Duodenal mucosa (tissue), 2 donors: Measurements from ENCODE around the gene TMEFF1.
A peak's percentile ranks its signal among the peaks of the same experiment; 100 is the strongest.

Source experiments
- H3K27ac ChIP-seq: one replicate; pipeline ENCODE4 v1.7.0; 2013; ENCODE audit warnings: low read depth, low read length
- H3K27me3 ChIP-seq, 2 donors: one replicate each; pipeline ENCODE4 v1.7.0; 2013; ENCODE audit warnings: low read length in 2 of 2, control low read depth in 1 of 2; ENCODE audit not compliant: insufficient read depth in 2 of 2, control insufficient read depth in 1 of 2
- H3K36me3 ChIP-seq, 2 donors: one replicate each; pipeline ENCODE4 v1.7.0; 2013; ENCODE audit warnings: low read length in 2 of 2, control low read depth in 1 of 2; ENCODE audit not compliant: insufficient read depth in 2 of 2, control insufficient read depth in 1 of 2
- H3K4me1 ChIP-seq, 2 donors: one replicate each; pipeline ENCODE4 v1.7.0; 2013; ENCODE audit warnings: low read length in 2 of 2, control low read depth in 1 of 2; ENCODE audit not compliant: insufficient read depth in 2 of 2, control insufficient read depth in 1 of 2
- H3K4me3 ChIP-seq, 2 donors: one replicate each; pipeline ENCODE4 v1.7.0; 2013; ENCODE audit warnings: low read length in 2 of 2, low read depth in 1 of 2
- H3K9ac ChIP-seq, 2 donors: one replicate each; pipeline ENCODE4 v1.7.0; 2013; ENCODE audit warnings: low read length in 2 of 2, low read depth in 1 of 2
- H3K9me3 ChIP-seq, 2 donors: one replicate each; pipeline ENCODE4 v1.7.0; 2013; ENCODE audit warnings: low read length in 2 of 2, control low read depth in 1 of 2; ENCODE audit not compliant: control insufficient read depth in 1 of 2

The TMEFF1 gene

GRCh38 chr9:100472788-100473275, at the start of gene TMEFF1:
Gene TMEFF1, plus strand, starts transcription at chr9:100473149. Its CDS starts 396 bp downstream, at chr9:100473545.
- Histone ChIP-seq H3K9me3 (no peaks in the 10 kb centered on the region), H3K9ac (no peak within 1 kb of the TSS), H3K27ac (no peak within 1 kb of the TSS)

GRCh38 chr9:100425758-100426157, 47.2 kb upstream of the TMEFF1 start:
- no peaks in the 10 kb centered on the region for H3K27me3 ChIP-seq
- no peaks in the 10 kb centered on the region for H3K36me3 ChIP-seq
- no peak overlapping the region for H3K9ac ChIP-seq
- no peak overlapping the region for H3K4me3 ChIP-seq
- H3K4me1 ChIP-seq = peaks cover 11 to 16% of the 10 kb centered on the region in 2 donors
- H3K9me3 ChIP-seq = no peaks in the 10 kb centered on the region
- no peak overlapping the region for H3K27ac ChIP-seq

More at GRCh38 chr9:100472788-100473275, at the start of gene TMEFF1:
- Histone ChIP-seq H3K4me1 (no peaks in the 10 kb centered on the region), H3K4me3 (peak within 1 kb of the TSS; percentile 47 to 61), H3K27me3 (peaks cover 10 to 19% of the 10 kb centered on the region in 2 donors), H3K36me3 (no peaks in the 10 kb centered on the region)

DNA sequence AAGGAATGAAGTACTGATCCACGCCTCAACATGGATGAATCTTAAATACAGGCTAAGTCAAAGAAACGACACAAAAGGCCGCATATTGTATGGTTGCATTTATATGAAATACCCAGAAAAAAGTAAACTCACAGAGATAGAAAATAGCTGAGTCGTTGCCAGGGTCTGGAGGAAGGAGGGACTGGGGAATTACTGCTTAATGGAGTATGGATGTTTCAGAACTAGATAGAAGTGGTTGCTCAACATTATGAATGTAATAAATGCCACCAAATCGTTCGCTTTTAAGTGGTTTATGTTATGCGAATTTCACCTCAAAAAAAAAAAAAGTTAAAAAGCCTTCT, 46.8 kb upstream of the TMEFF1 start:
- Histone ChIP-seq H3K9me3 (no peaks in the 10 kb centered on the region), H3K9ac (peak overlapping the region; percentile 40 to 76), H3K4me1 (peaks cover 11 to 16% of the 10 kb centered on the region in 2 donors), H3K27ac (no peak overlapping the region), H3K4me3 (peak overlapping the region; percentile 85 to 87), H3K36me3 (no peaks in the 10 kb centered on the region), H3K27me3 (no peaks in the 10 kb centered on the region)

- peak within 1 kb of the TSS; percentile 73 for H3K27ac ChIP-seq
- peaks cover 11 to 16% of the 10 kb centered on the region in 2 donors for H3K4me1 ChIP-seq
- H3K9me3 ChIP-seq = no peaks in the 10 kb centered on the region
- no peaks in the 10 kb centered on the region for H3K27me3 ChIP-seq
- no peaks in the 10 kb centered on the region for H3K36me3 ChIP-seq
- H3K4me3 ChIP-seq = peak within 1 kb of the TSS; percentile 85 to 87
- peak within 1 kb of the TSS; percentile 48 to 76 for H3K9ac ChIP-seq
These were observed 46.2 kb upstream of the TMEFF1 start, which contains the start of gene MSANTD3 for GRCh38 chr9:100426530-100427365. Gene MSANTD3, plus strand, starts transcription at chr9:100427143. Its CDS starts 14,796 bp downstream, at chr9:100441939.

GRCh38 chr9:100427366-100428263, 45.3 kb upstream of the TMEFF1 start:
- Histone ChIP-seq H3K36me3 (no peaks in the 10 kb centered on the region), H3K9ac (peak overlapping the region; percentile 48 to 65), H3K4me3 (peak overlapping the region; percentile 71 to 84), H3K4me1 (peaks cover 11 to 16% of the 10 kb centered on the region in 2 donors), H3K27me3 (no peaks in the 10 kb centered on the region), H3K27ac (peak overlapping the region; percentile 73), H3K9me3 (no peaks in the 10 kb centered on the region)

DNA sequence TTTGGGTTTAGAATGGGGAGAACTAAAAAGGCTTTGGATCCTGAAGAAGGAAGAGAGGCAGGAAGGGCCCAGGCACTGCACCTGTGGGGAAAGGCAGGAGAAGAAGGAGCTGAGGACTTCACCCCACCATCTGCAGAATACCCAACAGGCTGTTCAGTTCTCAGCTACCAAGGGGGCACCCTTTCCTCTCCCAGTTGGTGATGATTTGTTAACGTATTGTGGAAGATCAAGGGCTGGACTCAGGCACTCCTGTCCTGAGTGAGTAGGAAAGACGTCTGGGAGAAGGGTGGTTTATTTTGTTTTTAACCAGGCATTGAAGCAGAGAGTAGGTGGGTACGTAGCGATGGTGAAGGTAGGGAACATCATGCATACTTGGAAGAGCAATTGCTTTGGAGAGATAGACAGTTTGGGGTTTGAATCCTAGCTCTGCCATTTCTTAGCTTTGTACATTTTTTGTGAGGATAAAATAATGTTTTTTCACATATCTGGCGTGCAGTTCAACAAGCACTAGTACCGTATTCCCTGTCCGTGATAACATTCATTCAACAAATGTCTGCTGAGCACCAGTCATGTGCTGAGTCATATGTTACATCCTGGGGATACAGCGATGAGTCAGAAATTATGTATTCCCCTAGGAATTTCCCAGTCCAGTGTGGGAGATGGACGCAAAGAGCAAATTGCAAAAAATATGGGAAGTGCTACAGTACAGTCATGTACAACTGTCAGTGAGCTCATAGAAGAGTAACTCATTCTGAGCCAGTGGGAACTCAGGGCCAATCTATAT, 43.9 kb upstream of the TMEFF1 start:
- H3K27ac ChIP-seq = peak overlapping the region; percentile 12
- H3K36me3 ChIP-seq = no peaks in the 10 kb centered on the region
- H3K4me3 ChIP-seq = no peak overlapping the region
- H3K9ac ChIP-seq = no peak overlapping the region
- no peaks in the 10 kb centered on the region for H3K9me3 ChIP-seq
- H3K4me1 ChIP-seq = peaks cover 11 to 16% of the 10 kb centered on the region in 2 donors
- H3K27me3 ChIP-seq = no peaks in the 10 kb centered on the region

GRCh38 chr9:100430286-100430940, 42.5 kb upstream of the TMEFF1 start:
- Histone ChIP-seq H3K9me3 (no peaks in the 10 kb centered on the region), H3K4me1 (peaks cover 11 to 16% of the 10 kb centered on the region in 2 donors), H3K9ac (no peak overlapping the region), H3K36me3 (no peaks in the 10 kb centered on the region), H3K27ac (no peak overlapping the region), H3K4me3 (no peak overlapping the region), H3K27me3 (no peaks in the 10 kb centered on the region)

DNA sequence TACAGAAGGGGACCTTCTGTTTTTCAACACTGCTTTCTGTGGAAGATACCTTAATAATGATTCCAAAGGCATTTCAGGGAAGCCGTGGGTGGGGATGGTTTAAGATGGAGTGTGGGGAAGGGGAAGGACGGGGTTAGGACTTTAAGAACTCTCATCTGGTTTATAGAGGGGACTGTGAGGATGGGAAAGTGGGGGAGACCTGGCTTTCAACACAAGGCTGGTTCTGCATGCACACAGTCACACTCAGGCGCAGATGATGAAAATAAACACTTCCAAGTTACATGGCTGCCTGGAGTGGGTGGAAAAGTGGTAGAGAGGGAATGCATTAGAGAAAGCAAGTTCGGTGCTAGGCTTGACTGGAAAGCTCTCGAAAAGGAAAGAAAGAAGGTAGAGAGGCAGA, 41.1 kb upstream of the TMEFF1 start:
- H3K9me3 ChIP-seq = no peaks in the 10 kb centered on the region
- H3K36me3 ChIP-seq = no peaks in the 10 kb centered on the region
- H3K9ac ChIP-seq = no peak overlapping the region
- H3K4me3 ChIP-seq = no peak overlapping the region
- no peak overlapping the region for H3K27ac ChIP-seq
- peaks cover 7 to 16% of the 10 kb centered on the region in 2 donors for H3K4me1 ChIP-seq
- no peaks in the 10 kb centered on the region for H3K27me3 ChIP-seq

GRCh38 chr9:100432736-100433135, 40.2 kb upstream of the TMEFF1 start:
- no peaks in the 10 kb centered on the region for H3K9me3 ChIP-seq
- no peaks in the 10 kb centered on the region for H3K36me3 ChIP-seq
- H3K9ac ChIP-seq = no peak overlapping the region
- no peak overlapping the region for H3K4me3 ChIP-seq
- H3K4me1 ChIP-seq = peaks cover 6 to 14% of the 10 kb centered on the region in 2 donors
- H3K27me3 ChIP-seq = no peaks in the 10 kb centered on the region
- no peak overlapping the region for H3K27ac ChIP-seq
